ENCODE results near the gene CPS1.

GRCh38 chr2:210544007-210544590 lies 12.3 kb upstream of the CPS1 start:
- TF ChIP-seq PATZ1 (tag by site-specific recombination; IDR thresholded peaks at IDR 0.05) (no peak), CTCF (tag by site-specific recombination; IDR thresholded peaks at IDR 0.05) (no peak), SP3 (tag by site-specific recombination; IDR thresholded peaks at IDR 0.05) (no peak), GLIS1 (tag by site-specific recombination; IDR thresholded peaks at IDR 0.05) (no peak), YY1 (tag by site-specific recombination; IDR thresholded peaks at IDR 0.05) (no peak), HOXD13 (CRISPR knock-in tag; IDR thresholded peaks at IDR 0.05; ENCODE audit: borderline replicate concordance) (no peak), ZNF211 (tag by site-specific recombination; IDR thresholded peaks at IDR 0.05; ENCODE audit: low read depth) (no peak), ZNF18 (tag by site-specific recombination; IDR thresholded peaks at IDR 0.05) (no peak), PBX3 (CRISPR knock-in tag; IDR thresholded peaks at IDR 0.05) (no peak), ZNF423 (tag by site-specific recombination; IDR thresholded peaks at IDR 0.05) (no peak)
